ENCODE results near the gene DERL3.

DERL3 gene

DNA sequence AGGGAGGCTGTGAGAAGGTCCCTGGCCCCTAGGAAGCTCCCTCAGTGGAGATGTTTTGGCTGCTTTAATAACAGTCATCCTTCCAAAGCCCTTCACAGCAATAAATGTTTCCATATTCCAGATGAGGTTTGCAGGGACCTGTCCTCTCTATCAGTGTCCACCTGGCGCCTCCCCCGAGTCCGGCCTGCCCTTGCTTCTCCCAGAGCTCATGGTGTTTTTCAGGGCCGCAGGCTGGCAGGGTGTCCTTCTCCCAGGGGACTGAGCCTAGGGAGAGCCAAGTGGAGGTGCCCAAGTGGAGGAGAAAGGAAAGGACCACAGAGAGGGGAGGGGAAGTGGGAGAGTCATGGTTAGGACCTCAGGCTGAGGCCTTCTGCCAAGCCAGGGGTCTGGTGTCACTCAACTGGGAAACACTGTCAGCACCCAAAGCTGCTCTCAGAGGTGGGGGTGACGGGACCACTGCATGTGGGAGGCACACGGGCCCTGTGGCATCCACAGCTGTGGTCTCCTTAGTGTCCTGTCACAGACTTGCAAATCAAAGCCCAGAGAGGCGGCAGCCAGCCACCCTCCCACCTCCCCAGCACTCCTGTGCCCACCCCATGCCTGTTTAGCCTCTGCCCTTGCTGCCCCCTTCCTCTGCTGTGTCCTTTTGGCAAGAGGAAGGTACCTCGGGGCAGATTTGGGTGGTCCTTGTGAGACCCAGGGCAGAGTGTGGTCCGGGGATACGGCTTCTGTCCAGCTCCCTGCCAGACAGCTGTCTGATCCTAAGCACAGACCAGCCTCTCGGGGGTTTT lies 6.4 kb downstream of the DERL3 start:
- no peak overlapping the region for H3K9ac ChIP-seq (ENCODE audit: low read length)
- no peak overlapping the region for H2BK12ac ChIP-seq (ENCODE audit: low read length)
- no peak overlapping the region for H3K18ac ChIP-seq (ENCODE audit: low read length)
- H3K79me1 ChIP-seq (ENCODE audit: low read length), result no peaks in the 10 kb centered on the region
- no peak overlapping the region for H4K91ac ChIP-seq (ENCODE audit: low read depth, low read length)
- H3K4ac ChIP-seq (ENCODE audit: low read depth, low read length), result no peak overlapping the region
- no peak overlapping the region for H2BK120ac ChIP-seq (ENCODE audit: insufficient read depth, low read length, poor library complexity)
- H3K36me3 ChIP-seq (ENCODE audit: control insufficient read depth in 1 of 2, insufficient read depth in 2 of 2, low read length in 2 of 2), result peaks cover 65 to 73% of the 10 kb centered on the region in 2 experiments
- H4K8ac ChIP-seq (ENCODE audit: low read depth, low read length), result no peak overlapping the region
- no peak overlapping the region for H2AFZ ChIP-seq (ENCODE audit: insufficient read depth, low read length, poor library complexity)
- no peaks in the 10 kb centered on the region for H3K27me3 ChIP-seq (ENCODE audit: insufficient read depth, low read length)
- no peak overlapping the region for H3K27ac ChIP-seq (ENCODE audit: low read depth, low read length)
- H3K23ac ChIP-seq (ENCODE audit: low read length), result no peak overlapping the region
- H2AK5ac ChIP-seq (ENCODE audit: low read length), result no peak overlapping the region
- no peak overlapping the region for H3K4me2 ChIP-seq (ENCODE audit: low read length)
- H4K12ac ChIP-seq (ENCODE audit: low read depth, low read length), result no peak overlapping the region
- H3K9me3 ChIP-seq (ENCODE audit: insufficient read depth, low read depth, low read length), result peaks cover 3% of the 10 kb centered on the region
- H2BK5ac ChIP-seq (ENCODE audit: low read depth, low read length, poor library complexity), result no peak overlapping the region
- no peaks in the 10 kb centered on the region for H3K4me1 ChIP-seq (ENCODE audit: control insufficient read depth in 1 of 2, insufficient read depth in 2 of 2, low read length in 2 of 2)
- WGBS (ENCODE audit: extremely low coverage, insufficient coverage, insufficient read length), result no CpG with 5 or more reads among the region's 11 CpGs
- no peak overlapping the region for H3K14ac ChIP-seq (ENCODE audit: low read length)
- H3K4me3 ChIP-seq (ENCODE audit: low read depth, low read length), result no peak overlapping the region
- no peak for DNase-seq
- H3K79me2 ChIP-seq (ENCODE audit: control insufficient read depth, insufficient read depth, low read length, poor library complexity), result no peaks in the 10 kb centered on the region

DNA sequence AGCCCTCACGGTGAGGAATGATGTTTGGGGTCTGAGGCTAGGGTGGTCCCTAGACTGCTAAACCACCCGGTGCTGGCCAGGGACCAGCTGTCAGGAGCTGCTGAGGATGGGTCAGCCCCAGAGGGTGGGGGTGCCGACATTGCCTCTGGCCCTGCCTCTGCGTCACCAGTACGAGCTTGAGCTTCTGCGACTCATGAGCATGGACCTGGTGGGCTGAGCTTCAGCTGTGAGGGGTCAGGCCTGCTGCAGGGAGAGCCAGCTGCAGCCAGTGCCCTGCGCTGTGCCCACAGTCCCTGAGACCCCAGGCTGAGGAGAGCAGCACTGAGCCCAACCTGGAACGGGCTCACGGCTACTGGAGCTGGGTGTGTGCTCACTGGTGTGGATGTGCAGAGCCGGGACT lies 7.0 kb downstream of the DERL3 start:
- H3K4me1 ChIP-seq (ENCODE audit: control insufficient read depth in 1 of 2, insufficient read depth in 2 of 2, low read length in 2 of 2), result peaks cover 3% of the 10 kb centered on the region in 2 experiments
- H3K36me3 ChIP-seq (ENCODE audit: control insufficient read depth in 1 of 2, insufficient read depth in 2 of 2, low read length in 2 of 2), result peaks cover 71 to 79% of the 10 kb centered on the region in 2 experiments
- no peak overlapping the region for H3K9ac ChIP-seq (ENCODE audit: low read length)
- DNase-seq, result no peak
- no peak overlapping the region for H2AFZ ChIP-seq (ENCODE audit: insufficient read depth, low read length, poor library complexity)
- H2BK5ac ChIP-seq (ENCODE audit: low read depth, low read length, poor library complexity), result no peak overlapping the region
- H3K18ac ChIP-seq (ENCODE audit: low read length), result no peak overlapping the region
- no peak overlapping the region for H4K91ac ChIP-seq (ENCODE audit: low read depth, low read length)
- H3K79me2 ChIP-seq (ENCODE audit: control insufficient read depth, insufficient read depth, low read length, poor library complexity), result no peaks in the 10 kb centered on the region
- no peak overlapping the region for H2BK120ac ChIP-seq (ENCODE audit: insufficient read depth, low read length, poor library complexity)
- H3K27ac ChIP-seq (ENCODE audit: low read depth, low read length), result no peak overlapping the region
- no peak overlapping the region for H3K4ac ChIP-seq (ENCODE audit: low read depth, low read length)
- H3K4me3 ChIP-seq (ENCODE audit: low read depth, low read length), result no peak overlapping the region
- whole genome bisulfite sequencing (ENCODE audit: extremely low coverage, insufficient coverage, insufficient read length), result no CpG with 5 or more reads among the region's 10 CpGs
- no peak overlapping the region for H2BK12ac ChIP-seq (ENCODE audit: low read length)
- H3K14ac ChIP-seq (ENCODE audit: low read length), result no peak overlapping the region
- no peak overlapping the region for H4K8ac ChIP-seq (ENCODE audit: low read depth, low read length)
- H3K27me3 ChIP-seq (ENCODE audit: insufficient read depth, low read length), result no peaks in the 10 kb centered on the region
- H3K79me1 ChIP-seq (ENCODE audit: low read length), result peaks cover 2% of the 10 kb centered on the region
- no peak overlapping the region for H2AK5ac ChIP-seq (ENCODE audit: low read length)
- H3K4me2 ChIP-seq (ENCODE audit: low read length), result no peak overlapping the region
- H3K9me3 ChIP-seq (ENCODE audit: insufficient read depth, low read depth, low read length), result peaks cover 3% of the 10 kb centered on the region
- H4K12ac ChIP-seq (ENCODE audit: low read depth, low read length), result no peak overlapping the region
- H3K23ac ChIP-seq (ENCODE audit: low read length), result no peak overlapping the region

DNA sequence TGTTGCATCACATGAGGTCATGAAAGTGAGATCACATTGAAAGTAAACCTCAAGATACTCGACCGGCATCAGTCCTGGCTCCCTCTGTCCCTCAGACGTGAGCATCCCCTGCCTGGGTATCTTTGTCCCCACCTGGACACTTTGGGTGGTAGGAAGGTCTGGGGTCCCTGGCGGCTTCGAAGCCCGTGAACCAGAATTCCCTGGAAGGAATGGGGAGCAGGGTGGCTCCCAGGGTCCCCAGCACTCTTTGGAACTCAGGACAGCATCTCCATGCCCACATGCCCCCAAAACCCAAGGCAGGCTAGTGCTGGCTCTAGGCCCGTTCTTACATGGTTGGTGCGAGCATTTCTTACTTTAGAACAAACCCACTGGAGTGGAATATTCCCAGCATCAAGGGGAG lies 7.5 kb downstream of the DERL3 start:
- Histone ChIP-seq H3K79me1 (ENCODE audit: low read length) (peaks cover 6% of the 10 kb centered on the region), H3K9me3 (ENCODE audit: insufficient read depth, low read depth, low read length) (peaks cover 3% of the 10 kb centered on the region), H2BK12ac (ENCODE audit: low read length) (no peak overlapping the region), H3K4me2 (ENCODE audit: low read length) (no peak overlapping the region), H3K23ac (ENCODE audit: low read length) (no peak overlapping the region), H4K91ac (ENCODE audit: low read depth, low read length) (no peak overlapping the region), H3K36me3 (ENCODE audit: control insufficient read depth in 1 of 2, insufficient read depth in 2 of 2, low read length in 2 of 2) (peaks cover 72 to 81% of the 10 kb centered on the region in 2 experiments), H2AFZ (ENCODE audit: insufficient read depth, low read length, poor library complexity) (no peak overlapping the region), H3K27ac (ENCODE audit: low read depth, low read length) (no peak overlapping the region), H3K9ac (ENCODE audit: low read length) (no peak overlapping the region), H3K14ac (ENCODE audit: low read length) (no peak overlapping the region), H3K27me3 (ENCODE audit: insufficient read depth, low read length) (no peaks in the 10 kb centered on the region), H4K8ac (ENCODE audit: low read depth, low read length) (no peak overlapping the region), H2BK120ac (ENCODE audit: insufficient read depth, low read length, poor library complexity) (no peak overlapping the region), H3K79me2 (ENCODE audit: control insufficient read depth, insufficient read depth, low read length, poor library complexity) (no peaks in the 10 kb centered on the region), H3K18ac (ENCODE audit: low read length) (no peak overlapping the region), H3K4ac (ENCODE audit: low read depth, low read length) (no peak overlapping the region), H2BK5ac (ENCODE audit: low read depth, low read length, poor library complexity) (no peak overlapping the region), H2AK5ac (ENCODE audit: low read length) (no peak overlapping the region), H3K4me1 (ENCODE audit: control insufficient read depth in 1 of 2, insufficient read depth in 2 of 2, low read length in 2 of 2) (peaks cover 5 to 8% of the 10 kb centered on the region in 2 experiments), H4K12ac (ENCODE audit: low read depth, low read length) (no peak overlapping the region), H3K4me3 (ENCODE audit: low read depth, low read length) (no peak overlapping the region)
- no peak for DNase-seq
- no CpG with 5 or more reads among the region's 8 CpGs for WGBS (ENCODE audit: extremely low coverage, insufficient coverage, insufficient read length)

DNA sequence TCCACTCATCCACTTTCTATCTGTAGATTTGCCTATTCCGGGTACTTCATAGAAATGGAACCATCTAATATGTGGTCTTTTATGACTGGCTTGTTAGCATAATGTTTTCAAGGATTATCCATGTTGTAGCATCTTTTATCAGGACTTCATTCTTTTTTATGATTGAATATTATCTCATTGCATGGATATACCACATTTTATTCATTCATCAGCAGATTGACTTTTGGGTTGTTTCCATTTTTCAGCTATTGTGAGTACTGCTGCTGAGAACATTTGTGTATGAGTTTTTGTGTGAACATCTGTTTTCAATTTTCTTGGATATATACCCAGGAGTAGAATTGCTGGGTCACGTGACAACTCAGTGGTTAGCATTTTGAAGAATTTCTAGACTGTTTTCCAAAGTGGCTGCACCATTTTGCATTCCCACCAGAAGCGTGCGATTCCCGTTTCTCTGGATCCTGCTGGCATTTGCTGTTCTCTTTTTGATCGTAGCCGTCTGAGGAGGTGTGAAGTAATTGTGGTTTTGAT lies 8.9 kb downstream of the DERL3 start:
- no peak overlapping the region for H3K4me3 ChIP-seq (ENCODE audit: low read depth, low read length)
- H2BK12ac ChIP-seq (ENCODE audit: low read length), result no peak overlapping the region
- no peak overlapping the region for H4K12ac ChIP-seq (ENCODE audit: low read depth, low read length)
- H3K27ac ChIP-seq (ENCODE audit: low read depth, low read length), result no peak overlapping the region
- H3K4me2 ChIP-seq (ENCODE audit: low read length), result no peak overlapping the region
- H3K4ac ChIP-seq (ENCODE audit: low read depth, low read length), result no peak overlapping the region
- no peak overlapping the region for H4K8ac ChIP-seq (ENCODE audit: low read depth, low read length)
- peaks cover 11% of the 10 kb centered on the region for H3K79me1 ChIP-seq (ENCODE audit: low read length)
- H3K79me2 ChIP-seq (ENCODE audit: control insufficient read depth, insufficient read depth, low read length, poor library complexity), result no peaks in the 10 kb centered on the region
- no CpG with 5 or more reads among the region's 7 CpGs for WGBS (ENCODE audit: extremely low coverage, insufficient coverage, insufficient read length)
- no peak overlapping the region for H2AFZ ChIP-seq (ENCODE audit: insufficient read depth, low read length, poor library complexity)
- no peaks in the 10 kb centered on the region for H3K27me3 ChIP-seq (ENCODE audit: insufficient read depth, low read length)
- no peak overlapping the region for H3K14ac ChIP-seq (ENCODE audit: low read length)
- H3K9me3 ChIP-seq (ENCODE audit: insufficient read depth, low read depth, low read length), result peaks cover 3% of the 10 kb centered on the region
- no peak overlapping the region for H4K91ac ChIP-seq (ENCODE audit: low read depth, low read length)
- H3K4me1 ChIP-seq (ENCODE audit: control insufficient read depth in 1 of 2, insufficient read depth in 2 of 2, low read length in 2 of 2), result peaks cover 8 to 11% of the 10 kb centered on the region in 2 experiments
- peaks cover 70 to 79% of the 10 kb centered on the region in 2 experiments for H3K36me3 ChIP-seq (ENCODE audit: control insufficient read depth in 1 of 2, insufficient read depth in 2 of 2, low read length in 2 of 2)
- no peak overlapping the region for H2BK5ac ChIP-seq (ENCODE audit: low read depth, low read length, poor library complexity)
- no peak overlapping the region for H2AK5ac ChIP-seq (ENCODE audit: low read length)
- H3K18ac ChIP-seq (ENCODE audit: low read length), result no peak overlapping the region
- H2BK120ac ChIP-seq (ENCODE audit: insufficient read depth, low read length, poor library complexity), result no peak overlapping the region
- peak in 1 of 2 donors; percentile 7 for DNase-seq
- H3K23ac ChIP-seq (ENCODE audit: low read length), result no peak overlapping the region
- H3K9ac ChIP-seq (ENCODE audit: low read length), result no peak overlapping the region

Measured in trophoblast cell (in vitro differentiated cells and primary cell).